Dedifferentiated amniotic fluid mesenchymal stem cell (primary cell): ENCODE data around the gene FGFBP2.

ENCODE experiments used
- DNase-seq: peaks from one replicate; pipeline ENCODE4 v3.0.0-alpha.2; 2016; ENCODE audit errors: extremely low spot score

Gene FGFBP2

GRCh38 chr4:15968551-15969300 is 5.8 kb upstream of the FGFBP2 start:
- DNase-seq = no peak

DNA sequence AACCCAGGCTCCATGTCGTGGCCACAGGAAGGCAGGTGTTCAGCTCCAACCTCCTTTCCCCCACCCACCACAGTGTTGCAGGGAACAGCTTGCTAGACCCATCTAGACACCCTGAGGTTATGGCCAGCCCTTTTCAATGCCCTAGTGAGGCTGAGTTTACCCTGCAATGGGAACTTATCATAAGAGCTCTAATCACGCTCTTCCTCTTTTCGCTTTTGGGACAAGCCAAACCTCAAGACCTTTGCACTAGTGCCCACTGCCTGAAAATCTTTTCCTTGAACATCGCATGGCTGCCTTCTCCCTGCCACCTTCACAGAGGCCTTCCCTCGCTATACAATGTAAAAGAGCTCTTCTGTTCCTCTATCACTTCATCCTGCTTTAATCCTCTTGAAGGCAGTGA is 2.4 kb upstream of the FGFBP2 start:
- DNase-seq = no peak

DNA sequence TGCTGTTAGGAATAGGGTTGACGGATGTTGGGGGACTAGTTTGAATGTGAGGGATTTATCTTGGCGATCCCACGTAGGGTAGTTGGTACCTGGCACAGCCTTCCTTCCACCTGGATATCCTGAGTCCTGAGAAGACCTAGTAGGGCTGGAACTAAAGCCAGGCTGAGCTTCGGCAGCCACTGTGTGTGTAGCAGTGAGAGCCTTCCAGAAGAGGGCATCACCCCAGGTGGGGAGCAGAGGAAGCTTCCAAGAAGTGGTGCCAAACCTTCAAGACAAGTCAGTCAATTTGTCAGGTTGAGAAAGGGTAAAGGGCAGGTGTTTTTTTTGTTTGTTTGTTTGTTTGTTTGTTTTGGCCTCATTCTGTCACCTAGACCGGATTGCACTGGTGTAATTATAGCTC is 1.2 kb upstream of the FGFBP2 start:
- no peak for DNase-seq

DNA sequence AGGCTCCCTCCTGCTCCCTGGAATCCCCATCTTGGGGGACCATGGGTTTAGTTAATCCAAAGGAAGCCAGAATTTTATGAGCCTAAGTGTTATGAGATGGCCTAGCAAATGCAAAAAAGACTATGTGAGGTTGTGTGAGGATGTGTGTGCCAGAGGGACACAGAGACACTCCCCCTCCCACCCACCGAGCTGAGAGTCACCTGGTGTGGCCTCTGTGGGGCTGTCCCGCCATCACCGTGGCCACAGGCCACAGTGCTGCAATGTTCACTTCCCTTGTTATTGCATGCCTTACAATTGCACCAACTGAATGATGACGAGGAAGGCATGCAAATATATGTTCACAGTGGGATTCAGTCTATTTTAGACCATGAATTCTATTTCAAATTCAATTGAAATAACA is 601 bp upstream of the FGFBP2 start:
- no peak for DNase-seq

- DNase-seq = no peak
Observed at GRCh38 chr4:15961781-15962510, 1.0 kb downstream of the FGFBP2 start.

DNA sequence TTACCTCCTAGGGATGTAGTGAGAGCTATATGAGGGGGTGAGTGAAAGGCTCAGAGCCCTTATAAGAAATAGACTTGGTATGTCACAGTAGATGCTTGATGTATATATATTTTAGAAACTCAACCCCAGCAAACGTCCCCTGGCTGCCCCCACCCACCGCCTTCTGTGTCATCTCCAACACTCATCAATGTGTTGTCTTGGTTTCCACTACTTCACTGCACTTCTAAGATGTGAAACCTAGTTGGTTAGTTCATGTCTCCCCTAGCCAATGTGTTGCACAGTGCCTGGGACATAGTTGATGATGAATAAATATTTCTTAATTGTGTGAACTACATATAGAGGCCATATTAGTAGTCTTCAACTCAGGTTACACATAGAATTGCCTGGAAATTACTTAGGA is 4.4 kb downstream of the FGFBP2 start:
- DNase-seq = no peak

DNA sequence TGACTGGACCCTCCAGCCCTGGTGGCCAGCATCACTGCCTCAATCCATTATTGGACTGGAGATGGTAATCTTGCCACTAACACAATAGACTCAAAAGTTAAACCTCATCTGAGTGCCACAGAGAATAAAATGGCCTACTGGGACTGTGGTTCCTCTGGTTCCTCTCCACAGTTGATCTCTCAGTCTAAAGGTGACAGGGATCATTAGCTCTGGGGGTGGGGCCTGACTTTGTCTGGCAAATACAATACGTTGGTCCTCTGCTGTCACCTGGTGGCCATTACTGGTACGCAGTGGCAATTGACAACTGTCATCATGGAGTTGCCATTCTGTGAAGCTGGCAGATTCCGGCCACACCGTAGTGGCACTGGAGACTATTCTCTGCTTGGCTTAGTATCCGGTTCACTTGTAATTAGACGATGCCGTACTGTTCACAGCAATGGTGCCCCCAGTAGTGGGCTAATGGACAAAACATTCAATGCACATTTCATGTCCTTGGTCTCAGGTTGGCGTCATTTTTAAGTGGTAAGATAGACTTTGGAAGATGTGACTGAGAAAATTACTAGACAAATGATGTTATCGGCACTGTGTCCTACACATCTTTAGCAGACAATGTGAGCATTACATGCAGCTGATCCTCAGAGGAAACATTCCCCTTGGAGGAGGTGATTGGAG is 6.7 kb downstream of the FGFBP2 start:
- DNase-seq = peak; percentile 40

- no peak for DNase-seq
Observed at GRCh38 chr4:15955670-15956069, 7.3 kb downstream of the FGFBP2 start.

GRCh38 chr4:15953625-15954024 is 9.3 kb downstream of the FGFBP2 start:
- no peak for DNase-seq

DNA sequence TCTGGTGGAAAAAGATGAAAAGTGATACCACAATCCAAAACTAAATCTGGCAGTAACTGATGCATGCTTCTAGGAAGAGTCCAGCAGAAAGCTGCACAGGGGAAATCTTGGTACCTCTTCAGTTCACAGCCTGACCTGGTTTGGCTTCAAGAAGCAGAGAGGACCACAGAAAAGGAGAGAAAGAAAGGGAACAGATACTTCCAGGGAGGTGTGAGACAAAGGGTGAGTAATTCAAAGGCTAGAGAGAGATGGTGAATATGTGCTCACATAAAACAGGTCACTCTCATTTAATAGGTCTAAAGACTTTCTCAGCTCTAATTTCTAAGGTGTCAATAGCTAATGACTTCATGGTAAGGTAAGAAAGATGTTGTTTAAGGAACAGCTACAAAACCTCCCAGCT is 11.2 kb downstream of the FGFBP2 start:
- DNase-seq = no peak

- no peak for DNase-seq
Observed at GRCh38 chr4:15948826-15949225, 14.1 kb downstream of the FGFBP2 start.

DNA sequence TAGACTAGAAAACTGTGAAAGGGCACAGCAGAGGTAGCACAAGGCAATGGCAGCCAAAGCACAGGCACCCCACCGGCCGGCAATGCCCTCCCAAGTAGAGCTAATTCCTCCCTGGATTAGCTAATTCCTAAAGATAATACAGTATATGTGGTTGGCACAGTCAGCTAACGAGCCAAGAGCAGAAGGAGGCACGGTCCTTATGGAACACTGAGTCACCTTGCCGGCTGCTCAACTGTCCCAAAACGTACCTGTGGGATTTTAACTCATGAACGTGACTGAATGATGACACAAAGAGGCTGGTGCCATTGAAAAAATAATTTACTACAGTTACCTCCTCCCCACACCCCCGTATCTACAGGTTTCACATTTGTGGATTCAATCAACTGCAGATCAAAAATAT is 15.3 kb downstream of the FGFBP2 start:
- DNase-seq = no peak

- no peak for DNase-seq
Observed at GRCh38 chr4:15945516-15945915, 17.5 kb downstream of the FGFBP2 start.

- no peak for DNase-seq
Observed at GRCh38 chr4:15944895-15945294, 18.1 kb downstream of the FGFBP2 start.

DNA sequence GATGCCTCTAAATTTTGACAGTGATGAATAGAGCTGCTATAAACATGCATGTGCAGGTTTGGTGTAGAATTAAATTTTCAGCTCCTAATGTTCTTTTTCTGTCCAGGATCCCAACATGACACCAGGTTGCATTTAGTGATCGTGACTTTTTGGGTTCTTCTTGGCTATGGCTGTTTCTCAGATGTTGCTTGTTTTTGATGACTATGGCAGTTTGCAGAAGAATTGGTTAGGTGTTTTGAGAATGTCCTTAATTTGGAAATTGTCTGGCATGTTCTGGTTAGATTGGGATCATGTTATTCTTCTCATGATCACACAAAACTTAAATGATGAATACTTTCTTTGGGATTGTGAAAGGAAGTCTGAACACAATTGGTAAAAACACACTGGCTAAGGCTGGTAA is 20.7 kb downstream of the FGFBP2 start:
- DNase-seq = no peak

DNA sequence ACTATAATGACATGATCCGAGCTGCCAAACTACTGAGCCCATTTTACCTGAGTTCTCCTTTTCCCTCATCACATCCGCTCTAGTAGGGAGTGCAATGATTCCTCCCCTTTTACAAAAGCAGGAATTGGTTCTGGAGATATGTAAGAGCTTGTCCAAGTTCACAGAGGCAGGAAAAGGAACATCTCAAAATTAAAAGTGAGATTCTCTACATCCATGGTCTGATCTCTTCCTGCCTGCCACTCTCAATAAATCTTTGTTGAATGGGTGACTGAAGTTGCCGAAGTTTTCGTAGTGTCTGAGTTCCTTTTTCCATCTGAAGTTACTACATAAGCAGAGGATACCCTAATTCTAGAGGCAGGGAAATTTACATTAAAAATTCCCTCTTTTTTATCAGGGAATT is 24.3 kb downstream of the FGFBP2 start, which contains the start of gene FGFBP1:
TSS of gene FGFBP1 (minus strand) at position 101 of the 400 bp plus-strand sequence. CDS start 2,108 bp downstream, outside the sequence.
- no peak for DNase-seq

DNA sequence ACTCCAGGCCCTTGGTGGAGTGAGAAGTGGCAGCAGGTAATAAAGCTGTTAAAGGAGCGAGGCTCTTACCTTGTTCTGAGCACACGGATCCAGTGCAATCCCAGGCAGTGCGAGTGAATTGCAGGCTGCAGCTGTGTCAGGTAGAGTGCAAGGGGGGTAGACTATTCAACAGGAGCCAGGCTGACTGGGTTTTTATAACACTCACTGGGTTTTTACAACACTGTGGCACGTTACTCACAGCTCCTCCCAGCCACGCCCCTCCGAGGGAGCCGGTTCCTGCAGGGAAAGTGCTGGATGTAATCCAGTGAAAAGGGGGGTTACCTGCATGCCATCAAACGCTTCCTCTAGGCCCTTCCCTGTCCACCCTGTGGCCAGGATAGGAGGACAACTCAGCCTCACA is 24.8 kb downstream of the FGFBP2 start:
- DNase-seq = no peak

DNA sequence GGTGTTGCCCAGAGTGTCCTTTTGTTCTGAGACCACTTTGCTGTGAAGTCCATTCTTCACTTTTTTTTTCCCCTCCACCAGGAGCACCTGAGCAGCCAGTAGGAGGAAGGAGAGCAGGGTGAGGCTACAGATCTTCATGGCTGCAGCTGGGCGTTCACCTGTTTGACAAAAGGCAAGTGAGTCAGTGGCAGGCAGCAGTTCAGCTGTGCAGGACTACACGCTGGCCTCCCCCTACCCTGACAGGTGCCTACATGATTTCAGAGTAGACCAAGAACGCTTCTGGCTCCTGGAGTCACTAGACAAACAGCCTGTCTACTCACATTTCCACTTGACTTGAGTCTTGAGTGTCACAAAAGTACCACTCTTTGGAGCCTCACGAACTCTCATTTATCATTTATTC is 26.5 kb downstream of the FGFBP2 start:
- DNase-seq = no peak

DNA sequence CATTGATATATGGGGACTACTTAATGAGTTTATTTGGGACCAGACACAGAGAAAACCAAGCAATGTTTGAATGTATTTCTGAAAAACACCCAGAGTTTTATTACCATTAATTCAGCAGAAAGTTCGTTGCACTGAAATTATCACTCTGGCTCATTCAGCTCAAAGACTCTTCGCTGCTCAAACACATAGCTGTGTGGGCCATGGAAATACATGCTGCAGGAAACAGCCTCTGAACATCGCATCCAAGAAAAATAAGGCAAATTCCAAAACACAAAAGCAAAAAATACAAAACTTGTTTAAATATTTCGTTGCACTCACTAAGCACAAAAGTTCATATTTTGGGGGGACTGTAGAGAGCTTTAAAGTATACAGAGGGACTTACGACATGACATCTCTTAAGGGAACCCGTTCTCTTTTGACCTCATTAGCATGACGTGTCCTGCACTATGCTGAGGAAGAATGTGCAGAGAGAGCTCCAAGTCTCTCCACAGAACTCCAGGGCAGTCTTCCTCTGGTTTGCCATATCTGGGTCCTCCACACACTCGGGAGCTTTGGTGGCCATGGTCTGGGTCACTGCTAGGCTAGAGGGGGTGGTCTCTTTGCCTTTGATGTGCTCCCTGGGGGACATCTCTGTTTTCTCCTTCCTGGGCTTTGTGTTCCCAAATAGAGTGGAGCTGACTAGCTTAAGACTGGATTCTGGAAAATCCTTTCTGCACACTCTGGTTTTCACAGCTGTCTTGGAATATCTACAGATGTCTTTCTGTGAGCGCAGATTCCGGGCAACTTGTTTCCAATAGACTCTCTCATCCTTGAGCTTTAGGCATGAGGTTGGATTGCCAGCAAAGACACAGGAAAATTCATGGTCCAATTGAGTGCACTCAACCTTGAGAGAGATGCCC is 27.2 kb downstream of the FGFBP2 start:
- DNase-seq = no peak

DNA sequence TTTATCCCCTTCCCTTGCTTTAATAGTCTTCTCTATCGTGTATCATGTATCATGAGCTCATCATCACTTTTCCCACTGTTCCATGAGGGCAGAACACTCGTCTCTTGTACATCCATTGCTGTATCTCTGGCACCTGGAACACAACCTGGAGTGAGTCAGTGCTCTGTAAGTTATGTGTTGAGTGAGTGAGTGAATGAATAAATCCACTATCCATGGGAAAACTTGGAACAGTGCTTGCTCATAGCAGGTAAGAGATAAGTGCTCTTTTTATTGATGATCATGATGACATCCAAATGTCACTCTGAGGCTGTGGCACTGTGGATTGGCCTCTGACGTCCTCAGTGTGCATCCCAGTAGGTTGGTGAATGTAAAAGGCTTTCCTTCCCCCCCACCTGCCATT is 28.7 kb downstream of the FGFBP2 start:
- DNase-seq = no peak

- no peak for DNase-seq
Observed at GRCh38 chr4:15931451-15932210, 31.3 kb downstream of the FGFBP2 start.
